GM21786 (cell line): ENCODE data around the gene XYLB.

Source experiments
- ATAC-seq: cut with Tn5 transposase; IDR thresholded peaks from one replicate; pipeline ENCODE4 v1.9.1; 2021; ENCODE audit not compliant: unreplicated experiment

Gene XYLB

DNA sequence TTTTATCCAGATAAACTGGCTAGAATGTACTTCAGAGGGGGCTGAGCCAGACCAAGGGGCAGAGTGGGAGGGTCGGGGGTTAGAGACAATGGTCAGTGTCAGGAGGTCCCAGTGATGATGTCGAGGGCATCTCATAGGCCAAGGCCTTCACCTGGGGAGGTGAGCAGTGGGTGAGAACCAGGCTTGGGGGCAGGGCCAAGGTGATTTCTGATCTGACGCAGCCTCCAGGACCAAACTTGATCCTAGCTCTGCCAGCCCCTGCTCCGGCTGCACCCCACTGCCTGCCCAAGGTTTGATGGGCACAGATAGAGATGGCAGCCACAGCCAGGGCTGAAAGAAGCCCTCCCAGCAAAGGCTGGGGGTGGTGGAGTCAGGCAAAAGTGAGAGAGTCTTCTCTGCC, 14.9 kb downstream of the XYLB start:
- no peak for ATAC-seq

DNA sequence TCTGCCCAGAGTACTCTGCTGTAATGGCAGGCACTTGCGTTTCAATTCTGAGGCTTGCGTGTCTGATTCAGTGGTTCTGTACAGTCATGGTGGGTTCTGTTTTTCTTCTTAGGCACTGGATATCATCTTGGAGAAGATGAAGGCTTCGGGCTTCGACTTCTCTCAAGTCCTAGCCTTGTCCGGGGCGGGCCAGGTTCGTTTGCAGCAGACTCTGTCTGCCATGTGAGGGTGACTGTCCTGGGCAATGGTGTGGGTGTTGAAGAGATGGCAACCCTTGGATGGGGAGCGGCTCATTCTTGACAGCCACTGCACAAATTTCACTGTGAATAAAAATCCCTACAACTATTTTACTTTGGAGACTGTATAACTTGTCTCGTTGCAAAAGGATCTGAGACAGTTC, 16.2 kb downstream of the XYLB start:
- no peak for ATAC-seq

DNA sequence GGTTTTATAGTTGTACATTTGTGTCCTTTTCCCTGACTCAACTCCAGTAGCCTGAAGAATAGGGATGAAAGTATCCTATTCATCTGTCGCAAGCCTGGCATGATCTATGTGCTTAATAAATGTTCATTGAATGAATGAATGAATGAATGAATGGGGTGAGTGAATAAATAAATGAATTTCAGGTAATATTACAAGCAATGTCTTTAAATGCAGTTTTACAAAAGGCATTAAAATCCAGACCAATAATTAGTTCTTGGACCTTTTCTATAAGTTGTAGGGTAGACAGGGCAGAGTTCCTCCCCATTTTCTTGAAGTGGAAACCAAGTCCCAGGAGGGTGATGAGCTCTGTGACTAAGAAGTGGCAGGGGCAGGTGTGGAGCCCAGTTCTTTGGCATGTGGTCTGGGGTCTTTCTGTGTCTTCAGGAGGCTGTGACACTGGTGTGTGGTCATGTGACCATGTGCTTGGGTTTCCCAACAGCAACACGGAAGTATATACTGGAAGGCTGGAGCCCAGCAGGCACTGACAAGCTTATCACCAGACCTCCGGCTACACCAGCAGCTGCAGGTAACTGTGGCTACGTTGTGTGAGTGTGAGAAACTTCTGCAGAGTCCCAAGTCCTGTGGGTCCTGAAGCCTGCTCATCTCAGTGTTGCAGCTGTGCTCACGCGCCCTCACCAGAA, 18.3 kb downstream of the XYLB start:
- ATAC-seq, result no peak

DNA sequence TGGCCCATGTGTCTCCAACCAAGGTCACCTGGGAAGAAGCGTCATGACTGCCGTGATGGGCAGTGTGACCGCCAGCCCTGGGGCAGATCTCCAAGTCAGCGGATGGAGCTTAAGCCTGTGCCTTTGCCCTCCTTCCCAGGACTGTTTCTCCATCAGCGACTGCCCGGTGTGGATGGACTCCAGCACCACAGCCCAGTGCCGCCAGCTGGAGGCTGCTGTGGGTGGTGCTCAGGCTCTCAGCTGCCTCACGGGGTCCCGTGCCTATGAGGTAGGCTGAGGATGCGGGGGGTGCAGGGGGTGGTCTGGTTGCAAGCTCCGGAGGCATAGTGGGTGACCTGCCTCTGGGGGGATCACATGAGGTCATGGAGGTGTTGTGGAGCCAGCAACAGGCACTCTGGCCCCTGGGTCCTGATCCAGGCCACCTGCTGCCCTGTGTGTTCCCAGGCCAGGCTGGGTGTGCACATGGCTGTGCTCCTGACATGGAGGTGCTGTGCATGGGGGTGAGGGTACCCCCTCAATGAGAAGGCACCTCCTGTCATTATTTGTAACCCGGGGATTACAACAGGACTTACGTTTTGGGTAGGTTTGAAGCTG, 19.0 kb downstream of the XYLB start:
- ATAC-seq, result no peak

DNA sequence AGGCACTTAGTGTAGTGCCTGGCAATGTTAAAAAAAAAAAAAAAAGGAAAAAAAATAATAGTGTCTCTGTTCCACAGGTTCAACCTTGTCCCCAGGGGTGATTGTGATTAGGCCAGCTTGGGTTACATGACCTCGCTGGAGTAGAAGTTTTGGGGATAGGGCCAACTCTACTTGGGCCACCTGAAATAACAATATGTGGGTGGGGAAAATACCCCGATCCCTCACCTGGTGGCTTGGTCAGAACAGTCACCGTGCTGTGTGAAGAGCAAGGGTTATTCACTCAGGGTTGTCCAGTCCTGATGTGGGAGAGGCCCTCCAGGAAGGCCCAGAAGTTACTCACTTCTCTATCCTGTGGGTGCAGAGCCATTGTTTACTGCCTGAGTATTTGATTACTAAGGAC, 19.5 kb downstream of the XYLB start:
- no peak for ATAC-seq

DNA sequence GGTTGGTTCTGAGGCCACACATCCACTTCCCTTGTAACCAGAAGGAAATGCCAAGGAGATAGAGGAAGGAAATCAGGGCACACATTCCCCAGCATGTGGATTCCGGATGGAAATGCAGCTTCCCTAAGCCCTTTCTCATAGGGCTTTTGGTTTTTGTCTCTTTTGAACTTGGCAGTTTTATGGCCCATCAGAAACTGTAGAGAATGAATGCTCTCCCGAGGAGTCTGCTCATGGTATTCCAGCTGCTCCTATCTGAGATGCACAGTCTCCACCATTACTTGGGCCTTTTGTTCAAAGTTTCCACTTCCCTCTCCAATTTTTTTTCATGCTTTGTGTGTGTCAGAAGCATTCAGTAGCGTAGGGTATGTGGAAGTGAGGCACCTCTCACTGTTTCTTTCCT, 21.2 kb downstream of the XYLB start:
- ATAC-seq, result no peak

DNA sequence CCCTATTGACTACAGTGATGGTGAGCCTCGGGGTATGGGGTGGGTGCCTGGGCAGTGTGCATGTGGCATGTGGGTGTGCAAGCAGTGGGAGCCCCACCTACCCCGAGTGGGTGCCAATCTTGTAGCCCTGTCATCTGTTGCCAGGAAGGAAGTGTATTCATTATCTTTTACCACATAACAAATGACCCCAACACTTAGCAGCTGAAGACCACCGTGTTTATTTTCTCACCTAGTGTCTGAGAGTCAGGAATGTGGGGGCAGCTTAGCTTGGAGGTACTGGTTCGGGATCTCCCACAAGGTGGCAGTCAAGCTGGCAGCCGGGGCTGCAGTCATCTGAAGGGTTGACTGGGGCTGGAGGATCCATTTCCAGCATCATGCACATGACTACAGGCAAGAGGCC, 21.7 kb downstream of the XYLB start:
- no peak for ATAC-seq

DNA sequence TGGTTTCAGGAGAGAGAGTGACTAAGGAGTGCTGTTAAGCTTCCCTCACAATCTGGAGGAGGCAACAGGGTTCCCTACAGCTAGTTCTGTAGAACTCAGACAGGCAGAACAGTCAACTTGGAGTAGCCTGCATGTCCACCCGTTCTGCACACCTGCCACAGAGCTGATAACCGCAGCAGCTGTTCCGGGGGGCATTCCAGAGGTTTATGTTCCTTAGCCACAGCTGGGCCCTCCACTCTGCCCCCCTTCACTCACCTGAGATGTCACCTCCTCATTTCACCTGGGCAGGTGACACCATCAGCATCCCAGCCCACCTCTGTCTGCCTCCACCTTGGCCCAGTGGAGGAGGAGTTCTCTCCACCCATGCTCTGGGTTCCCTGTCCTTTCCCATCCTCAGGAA, 22.6 kb downstream of the XYLB start:
- no peak for ATAC-seq

DNA sequence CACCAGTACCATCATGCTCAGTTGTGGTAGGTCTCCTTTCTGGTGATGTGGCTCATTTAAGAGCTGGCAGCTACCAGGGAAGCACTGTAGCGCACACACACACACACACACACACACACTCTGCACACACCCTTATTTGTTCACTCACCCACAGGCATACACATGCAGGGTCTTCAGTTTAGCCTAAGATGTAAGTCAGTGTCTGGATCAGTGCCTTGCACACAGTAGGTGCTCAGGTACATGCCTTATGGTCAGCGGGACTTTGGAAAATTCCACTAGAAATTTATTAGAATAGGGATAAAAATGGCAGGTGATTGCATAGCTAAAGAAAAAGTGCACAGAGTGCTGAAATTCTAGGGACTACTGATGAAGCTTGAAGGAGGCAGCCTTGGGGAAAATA, 23.6 kb downstream of the XYLB start:
- no peak for ATAC-seq

DNA sequence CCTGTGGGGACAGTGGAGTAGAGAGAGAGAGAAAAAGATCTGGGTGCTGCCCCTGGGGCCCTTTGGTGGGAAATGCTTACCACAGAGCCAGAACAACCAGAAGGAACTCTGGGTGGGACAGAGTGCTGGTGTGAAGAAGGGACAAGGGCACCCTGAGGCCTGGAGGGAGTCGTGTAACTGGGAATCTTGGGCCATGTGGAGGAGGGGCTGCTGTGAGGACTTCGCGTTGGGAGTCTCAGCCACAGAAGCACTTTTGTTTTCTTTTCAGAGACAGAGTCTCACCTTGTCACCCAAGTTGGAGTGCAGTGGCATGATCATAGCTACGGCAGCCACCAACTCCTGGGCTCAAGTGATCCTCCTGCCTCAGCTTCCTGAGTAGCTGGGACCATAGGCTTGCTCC, 24.3 kb downstream of the XYLB start:
- ATAC-seq, result no peak

DNA sequence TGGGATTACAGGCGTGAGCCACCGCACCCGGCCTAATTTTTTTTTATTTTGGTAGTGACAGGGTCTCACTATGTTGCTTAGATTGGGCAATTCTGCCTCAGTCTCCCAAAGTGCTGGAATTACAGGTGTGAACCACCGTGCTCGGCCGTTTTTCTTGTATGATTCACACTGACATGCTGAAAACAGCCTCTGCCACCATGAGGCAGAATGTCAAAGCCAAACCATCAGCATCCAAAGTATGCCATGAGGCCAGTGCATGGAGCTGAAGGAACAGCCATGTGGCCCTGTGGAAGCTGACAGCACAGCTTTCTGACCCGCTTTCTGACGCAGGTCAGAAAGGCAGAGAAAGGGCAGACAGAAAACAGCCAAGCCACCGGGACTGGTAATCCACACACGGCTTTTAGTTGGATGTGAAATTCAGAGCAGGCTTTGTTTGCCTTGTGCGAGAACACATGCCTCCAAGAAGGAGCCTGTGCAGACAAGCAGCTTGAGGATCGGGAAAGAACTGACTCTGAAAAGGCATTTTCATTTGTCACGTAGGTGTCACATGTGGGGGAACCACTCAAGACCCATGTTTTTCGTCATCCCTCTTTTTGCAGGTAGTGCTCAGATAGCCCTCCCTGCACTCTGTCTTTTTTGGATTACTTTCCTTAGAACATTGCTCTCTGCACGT, 25.1 kb downstream of the XYLB start:
- ATAC-seq, result no peak

DNA sequence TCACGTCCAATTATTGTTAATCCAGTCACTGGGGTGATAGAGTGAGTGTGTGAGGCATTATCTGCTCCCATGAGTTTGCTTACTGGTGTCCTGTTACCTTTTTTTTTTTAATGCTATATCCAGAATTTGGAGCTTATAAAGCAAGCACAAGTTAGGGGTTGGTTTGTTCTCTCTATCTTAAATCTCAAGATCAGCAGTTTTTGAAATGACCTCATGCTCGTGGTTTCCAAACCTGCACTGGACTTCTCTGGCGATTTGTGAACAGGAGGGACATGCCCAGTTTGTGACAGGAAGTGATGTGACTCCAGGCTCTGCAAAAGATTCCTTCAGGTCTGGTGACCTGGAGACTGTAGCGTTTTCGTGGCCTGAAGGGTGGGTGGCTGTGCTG, 25.6 kb downstream of the XYLB start:
- no peak for ATAC-seq

DNA sequence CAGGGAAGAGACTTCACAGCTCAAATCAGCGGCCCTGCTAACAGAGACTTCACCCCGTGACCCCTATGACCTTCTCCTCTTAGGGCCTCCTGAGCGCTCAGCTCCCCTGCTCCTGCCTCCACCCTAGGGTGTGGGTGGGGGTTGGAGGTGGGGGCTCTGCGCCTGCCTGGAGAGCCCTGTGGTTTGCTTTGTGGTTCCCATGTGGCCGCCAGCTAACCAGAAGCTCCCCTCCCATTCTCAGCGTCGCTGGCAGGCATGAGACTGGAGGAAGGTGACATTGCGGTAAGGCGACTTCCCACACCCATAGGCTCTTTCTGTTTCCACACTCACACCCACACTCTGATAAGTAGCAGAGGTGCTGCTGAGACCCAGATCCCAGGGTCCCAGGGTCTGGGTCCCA, 27.6 kb downstream of the XYLB start:
- no peak for ATAC-seq

DNA sequence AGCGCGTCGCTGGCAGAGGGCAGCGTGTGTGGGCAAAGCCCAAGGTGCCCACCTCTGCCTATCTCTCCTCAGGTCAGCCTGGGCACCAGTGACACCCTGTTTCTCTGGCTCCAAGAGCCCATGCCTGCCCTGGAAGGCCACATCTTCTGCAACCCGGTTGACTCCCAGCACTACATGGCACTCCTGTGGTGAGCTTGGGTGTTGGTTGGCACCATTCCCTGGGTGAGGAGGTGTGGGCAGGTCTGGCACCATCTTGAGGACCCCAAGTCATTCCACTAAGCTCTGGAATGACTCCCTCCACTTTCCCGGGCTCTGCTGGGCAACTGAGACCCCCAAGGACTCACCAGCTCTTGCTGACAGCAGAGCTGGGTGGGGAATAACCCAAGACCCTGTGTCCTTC, 28.5 kb downstream of the XYLB start:
- no peak for ATAC-seq

DNA sequence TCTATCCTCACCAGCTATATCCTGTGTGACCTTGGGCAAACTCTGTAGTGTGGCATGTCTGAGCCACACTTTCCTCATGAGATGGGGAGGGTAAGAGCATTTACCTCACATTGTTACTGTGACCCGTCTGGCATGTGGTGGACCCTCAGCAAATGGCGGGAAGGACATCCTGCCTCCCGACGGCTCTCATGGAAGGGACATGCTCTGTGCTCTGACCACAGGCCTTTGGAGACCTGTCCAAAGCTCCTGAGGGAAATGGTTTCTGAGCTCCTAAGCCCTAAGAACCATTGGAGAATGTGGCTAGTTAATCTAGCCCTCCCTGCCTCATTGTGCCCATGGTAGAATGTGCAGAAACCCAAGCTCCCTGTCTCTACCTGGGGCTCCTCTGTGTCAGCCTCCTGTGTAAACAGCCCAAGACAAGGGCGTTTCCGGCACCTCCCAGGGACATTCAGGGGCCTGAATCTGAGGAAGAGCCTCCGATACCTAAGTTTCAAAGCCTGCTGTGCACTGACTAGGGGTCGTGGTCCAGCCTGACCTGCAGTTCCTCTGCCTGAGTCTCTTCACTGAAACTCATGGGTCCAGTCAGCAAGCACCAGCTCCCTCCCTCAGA, 29.0 kb downstream of the XYLB start:
- no peak for ATAC-seq

DNA sequence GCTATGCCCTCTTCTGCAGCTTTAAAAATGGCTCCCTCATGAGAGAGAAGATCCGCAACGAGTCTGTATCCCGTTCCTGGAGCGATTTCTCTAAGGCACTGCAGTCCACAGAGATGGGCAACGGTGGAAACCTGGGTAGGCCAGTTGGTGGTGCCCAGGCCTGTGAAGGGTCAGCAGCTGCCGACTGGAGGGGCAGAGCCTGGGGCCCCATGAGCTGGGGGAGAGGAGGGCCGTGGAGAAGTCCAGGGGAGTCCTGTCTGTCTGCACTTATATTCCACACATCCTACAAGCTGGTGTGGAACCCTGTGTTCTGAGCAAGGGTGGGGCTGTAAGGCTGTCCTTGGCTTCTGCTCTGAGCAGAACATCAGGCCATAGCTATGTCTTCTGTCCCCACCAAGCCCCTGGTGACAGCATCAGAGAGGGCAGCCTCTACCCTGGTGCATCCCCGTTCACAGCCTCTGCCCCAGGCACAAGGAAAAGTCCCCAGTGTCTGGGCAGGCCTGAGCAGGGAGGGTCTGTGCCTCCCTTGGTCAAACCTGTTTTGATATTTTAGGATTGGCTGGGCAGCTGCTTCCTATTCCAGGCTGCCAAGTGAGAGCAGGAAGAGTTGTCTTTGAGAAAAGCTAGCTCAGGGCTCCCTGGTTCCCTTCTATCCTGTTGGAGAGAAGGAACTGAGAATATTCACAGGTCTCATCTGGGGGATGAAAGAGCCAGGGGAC, 29.7 kb downstream of the XYLB start:
- no peak for ATAC-seq

DNA sequence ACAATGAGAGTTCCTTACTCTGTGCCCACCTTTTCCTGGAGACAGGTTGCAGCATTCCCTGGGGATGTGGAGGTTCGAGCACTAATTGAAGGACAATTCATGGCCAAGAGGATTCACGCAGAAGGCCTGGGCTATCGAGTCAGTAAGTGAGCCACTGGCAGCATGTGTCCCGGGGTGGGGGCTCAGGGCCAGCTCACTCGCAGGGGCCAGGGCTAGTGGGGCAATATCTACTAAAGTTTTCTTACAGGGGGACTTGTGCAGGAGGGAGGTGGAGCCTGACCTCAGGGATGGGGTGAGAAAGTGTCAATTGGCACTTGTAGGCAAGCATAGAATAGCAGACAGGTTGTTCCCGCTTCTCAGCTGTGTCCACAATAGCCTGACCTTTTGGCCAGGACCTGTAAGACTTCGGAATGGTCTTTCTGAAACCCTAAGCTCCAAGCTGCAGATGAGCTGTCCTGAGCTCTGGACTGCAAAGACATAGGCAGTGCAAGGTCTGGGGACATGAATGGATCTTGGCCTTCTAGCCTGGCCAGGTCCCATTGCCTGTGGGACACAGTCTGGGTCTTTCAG, 32.7 kb downstream of the XYLB start:
- no peak for ATAC-seq

DNA sequence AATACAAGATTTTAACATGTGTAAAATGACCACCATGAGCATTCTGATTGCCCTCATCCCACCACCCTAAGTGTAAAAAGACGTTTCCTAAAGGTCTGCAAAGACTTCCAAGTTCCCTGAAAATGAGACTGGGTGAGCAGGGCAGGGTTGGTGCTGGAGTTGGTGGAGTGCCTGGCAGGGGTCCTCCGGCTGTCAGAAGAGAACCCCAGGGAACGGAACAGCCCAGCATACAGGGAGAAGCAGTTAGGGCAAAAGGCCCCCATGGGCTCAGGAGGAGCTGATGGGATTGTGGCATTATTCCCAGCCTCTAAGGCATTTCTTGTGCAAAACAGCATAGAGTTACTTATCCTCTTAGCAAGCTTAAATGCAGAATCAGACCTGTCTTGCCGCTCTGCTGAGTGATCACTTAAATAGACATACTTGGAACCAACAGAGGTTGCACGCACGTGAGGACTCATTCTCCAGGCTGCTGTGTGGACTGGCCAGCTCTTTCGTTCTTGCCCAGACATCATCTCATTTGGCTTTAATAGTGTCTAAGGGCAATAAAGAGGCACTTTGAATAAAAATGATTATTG, 36.0 kb downstream of the XYLB start:
- no peak for ATAC-seq

DNA sequence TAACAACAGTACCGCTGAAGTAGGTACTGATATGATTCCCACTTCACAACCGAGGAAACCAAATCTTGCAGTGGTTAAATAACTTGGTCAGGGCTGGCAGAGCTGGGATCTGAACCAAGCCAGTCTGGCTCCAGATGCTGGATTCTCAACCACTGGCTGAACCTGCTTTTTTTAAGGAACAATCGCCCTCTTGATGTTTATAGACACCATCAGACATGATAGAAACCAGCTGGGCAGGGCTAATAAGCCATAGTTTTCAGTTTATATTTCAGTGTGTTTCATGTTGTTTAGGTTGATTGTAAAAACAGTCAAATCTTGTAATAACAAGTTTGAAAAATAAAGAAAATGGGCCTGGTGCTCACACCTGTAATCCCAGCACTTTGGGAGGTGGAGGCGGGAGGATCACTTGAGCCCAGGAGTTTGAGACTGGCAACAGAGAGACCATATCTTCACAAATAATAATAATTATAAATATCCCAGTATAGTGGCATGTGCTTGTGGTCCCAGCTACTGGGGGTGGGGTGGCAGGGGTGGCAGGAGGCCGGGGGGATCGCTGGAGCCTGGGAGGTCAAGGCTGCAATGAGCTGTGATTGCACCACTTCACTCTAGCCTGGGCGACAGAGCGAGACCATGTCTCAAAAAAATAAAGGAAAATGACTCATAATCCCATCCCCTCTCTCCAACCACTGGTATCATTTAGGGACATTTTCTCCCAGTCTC, 36.7 kb downstream of the XYLB start:
- no peak for ATAC-seq

DNA sequence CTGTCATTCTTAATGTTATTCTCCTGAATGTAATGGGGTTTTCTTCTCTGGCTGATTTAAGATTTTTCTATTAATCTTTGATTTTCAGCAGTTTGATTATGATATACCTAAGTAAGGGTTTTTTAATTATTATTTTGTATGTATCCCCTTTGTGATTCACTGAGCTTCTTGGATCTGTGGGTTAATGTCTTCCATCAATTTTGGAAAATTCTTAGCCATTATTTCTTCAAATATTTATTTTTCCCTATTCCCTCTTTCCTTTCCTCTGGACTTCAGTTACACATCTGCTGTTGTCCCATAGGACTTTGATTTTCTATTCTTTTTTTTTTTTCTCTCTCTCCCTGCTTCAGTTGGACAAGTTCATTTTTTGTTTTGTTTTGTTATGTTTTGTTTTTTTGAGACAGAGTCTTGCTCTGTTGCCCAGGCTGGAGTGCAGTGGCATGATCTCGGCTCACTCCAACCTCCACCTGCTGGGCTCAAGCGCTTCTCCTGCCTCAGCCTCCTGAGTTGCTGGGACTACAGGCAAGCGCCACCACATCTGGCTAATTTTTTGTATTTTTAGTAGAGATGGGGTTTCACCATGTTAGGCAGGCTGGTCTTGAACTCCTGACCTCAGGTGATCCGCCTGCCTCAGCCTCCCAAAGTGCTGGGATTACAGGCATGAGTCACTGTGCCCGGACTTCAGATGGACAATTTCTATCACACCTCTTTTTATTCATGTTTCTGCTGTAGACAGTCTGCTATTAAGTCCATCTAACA, 40.6 kb downstream of the XYLB start:
- no peak for ATAC-seq
